ENCODE measurements around the gene RBFOX2. TPM values are rescaled to one million over a fixed set of nuclear protein-coding genes. Genes with fewer than 3 reads are reported as not detected.

Gene RBFOX2
- total and polyA plus RNA-seq, 2 donors (not counting 1 experiment from before 2014, with no cell fraction given): 173 to 190 TPM

- Histone ChIP-seq H2AFZ (ENCODE audit: low read length) (no peak overlapping the region), H3K9ac (ENCODE audit: insufficient read depth, low read length) (no peak overlapping the region), H3K36me3 (ENCODE audit: control insufficient read depth, insufficient read depth, low read length) (no peaks in the 10 kb centered on the region), H3K79me2 (ENCODE audit: control insufficient read depth, insufficient read depth, low read length) (peaks cover 52% of the 10 kb centered on the region), H3K9me3 (ENCODE audit: control insufficient read depth, insufficient read depth, low read depth, low read length) (no peaks in the 10 kb centered on the region), H3K27ac (ENCODE audit: insufficient read depth, low read length) (peak overlapping the region; percentile 74), H4K20me1 (ENCODE audit: control insufficient read depth, extremely low read depth, insufficient read depth, low read length) (no peaks in the 10 kb centered on the region), H3K27me3 (ENCODE audit: control insufficient read depth, insufficient read depth, low read length) (no peaks in the 10 kb centered on the region), H3K4me1 (ENCODE audit: control insufficient read depth, extremely low read depth, insufficient read depth, low read length) (peaks cover 23% of the 10 kb centered on the region), H3K4me2 (ENCODE audit: extremely low read depth, insufficient read depth, low read length) (peak overlapping the region; percentile 78), H3K4me3 (replicated peaks in 1 of 4; ENCODE audit: control extremely low read depth in 1 of 4, insufficient read depth in 1 of 4, low read depth in 3 of 4, low read length in 4 of 4) (no peak overlapping the region)
- peak in 1 of 2 donors; percentile 27 for DNase-seq (ENCODE audit: low read depth in 2 of 2)
- TF ChIP-seq EZH2 (IDR thresholded peaks at IDR 0.05; ENCODE audit: low read length, missing control alignments) (no peak), CTCF (conservative IDR thresholded peaks at IDR 0.05 in 1 of 2, IDR thresholded peaks at IDR 0.05 in 1 of 2; ENCODE audit: low read depth in 1 of 2, low read length in 2 of 2) (no peak)
These were observed 67.8 kb downstream of the RBFOX2 start for GRCh38 chr22:35960854-35961253.

GRCh38 chr22:35959121-35959800 is 69.4 kb downstream of the RBFOX2 start:
- TF ChIP-seq CTCF (conservative IDR thresholded peaks at IDR 0.05 in 1 of 2, IDR thresholded peaks at IDR 0.05 in 1 of 2; ENCODE audit: low read depth in 1 of 2, low read length in 2 of 2) (no peak), EZH2 (IDR thresholded peaks at IDR 0.05; ENCODE audit: low read length, missing control alignments) (no peak)
- Histone ChIP-seq H3K4me2 (ENCODE audit: extremely low read depth, insufficient read depth, low read length) (no peak overlapping the region), H3K9ac (ENCODE audit: insufficient read depth, low read length) (no peak overlapping the region), H3K4me1 (ENCODE audit: control insufficient read depth, extremely low read depth, insufficient read depth, low read length) (peaks cover 23% of the 10 kb centered on the region), H4K20me1 (ENCODE audit: control insufficient read depth, extremely low read depth, insufficient read depth, low read length) (no peaks in the 10 kb centered on the region), H2AFZ (ENCODE audit: low read length) (no peak overlapping the region), H3K36me3 (ENCODE audit: control insufficient read depth, insufficient read depth, low read length) (no peaks in the 10 kb centered on the region), H3K9me3 (ENCODE audit: control insufficient read depth, insufficient read depth, low read depth, low read length) (no peaks in the 10 kb centered on the region), H3K79me2 (ENCODE audit: control insufficient read depth, insufficient read depth, low read length) (peaks cover 45% of the 10 kb centered on the region), H3K27ac (ENCODE audit: insufficient read depth, low read length) (no peak overlapping the region), H3K27me3 (ENCODE audit: control insufficient read depth, insufficient read depth, low read length) (no peaks in the 10 kb centered on the region), H3K4me3 (replicated peaks in 1 of 4; ENCODE audit: control extremely low read depth in 1 of 4, insufficient read depth in 1 of 4, low read depth in 3 of 4, low read length in 4 of 4) (no peak overlapping the region)
- no peak for DNase-seq (ENCODE audit: low read depth in 2 of 2)

- Histone ChIP-seq H3K9me3 (ENCODE audit: control insufficient read depth, insufficient read depth, low read depth, low read length) (no peaks in the 10 kb centered on the region), H2AFZ (ENCODE audit: low read length) (no peak overlapping the region), H3K79me2 (ENCODE audit: control insufficient read depth, insufficient read depth, low read length) (peaks cover 43% of the 10 kb centered on the region), H3K36me3 (ENCODE audit: control insufficient read depth, insufficient read depth, low read length) (no peaks in the 10 kb centered on the region), H3K9ac (ENCODE audit: insufficient read depth, low read length) (no peak overlapping the region), H3K27me3 (ENCODE audit: control insufficient read depth, insufficient read depth, low read length) (no peaks in the 10 kb centered on the region), H3K27ac (ENCODE audit: insufficient read depth, low read length) (no peak overlapping the region), H4K20me1 (ENCODE audit: control insufficient read depth, extremely low read depth, insufficient read depth, low read length) (no peaks in the 10 kb centered on the region), H3K4me2 (ENCODE audit: extremely low read depth, insufficient read depth, low read length) (no peak overlapping the region), H3K4me3 (replicated peaks in 1 of 4; ENCODE audit: control extremely low read depth in 1 of 4, insufficient read depth in 1 of 4, low read depth in 3 of 4, low read length in 4 of 4) (no peak overlapping the region), H3K4me1 (ENCODE audit: control insufficient read depth, extremely low read depth, insufficient read depth, low read length) (peaks cover 23% of the 10 kb centered on the region)
- TF ChIP-seq EZH2 (IDR thresholded peaks at IDR 0.05; ENCODE audit: low read length, missing control alignments): no peak
- no peak for DNase-seq (ENCODE audit: low read depth in 2 of 2)
These were observed 70.3 kb downstream of the RBFOX2 start for GRCh38 chr22:35958334-35958733.

Measured in fibroblast of lung (primary cell).